ENCODE data around the gene PNPLA5.
A peak's percentile ranks its signal among the peaks of the same experiment; 100 is the strongest.
"Not testable (repeated sequence)": the region's sequence is repeated elsewhere in the genome, so short reads cannot be mapped to it uniquely, and the experiment has no call there.

Gene PNPLA5, protein sequence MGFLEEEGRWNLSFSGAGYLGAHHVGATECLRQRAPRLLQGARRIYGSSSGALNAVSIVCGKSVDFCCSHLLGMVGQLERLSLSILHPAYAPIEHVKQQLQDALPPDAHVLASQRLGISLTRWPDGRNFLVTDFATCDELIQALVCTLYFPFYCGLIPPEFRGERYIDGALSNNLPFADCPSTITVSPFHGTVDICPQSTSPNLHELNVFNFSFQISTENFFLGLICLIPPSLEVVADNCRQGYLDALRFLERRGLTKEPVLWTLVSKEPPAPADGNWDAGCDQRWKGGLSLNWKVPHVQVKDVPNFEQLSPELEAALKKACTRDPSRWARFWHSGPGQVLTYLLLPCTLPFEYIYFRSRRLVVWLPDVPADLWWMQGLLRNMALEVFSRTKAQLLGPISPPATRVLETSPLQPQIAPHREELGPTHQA

DNA sequence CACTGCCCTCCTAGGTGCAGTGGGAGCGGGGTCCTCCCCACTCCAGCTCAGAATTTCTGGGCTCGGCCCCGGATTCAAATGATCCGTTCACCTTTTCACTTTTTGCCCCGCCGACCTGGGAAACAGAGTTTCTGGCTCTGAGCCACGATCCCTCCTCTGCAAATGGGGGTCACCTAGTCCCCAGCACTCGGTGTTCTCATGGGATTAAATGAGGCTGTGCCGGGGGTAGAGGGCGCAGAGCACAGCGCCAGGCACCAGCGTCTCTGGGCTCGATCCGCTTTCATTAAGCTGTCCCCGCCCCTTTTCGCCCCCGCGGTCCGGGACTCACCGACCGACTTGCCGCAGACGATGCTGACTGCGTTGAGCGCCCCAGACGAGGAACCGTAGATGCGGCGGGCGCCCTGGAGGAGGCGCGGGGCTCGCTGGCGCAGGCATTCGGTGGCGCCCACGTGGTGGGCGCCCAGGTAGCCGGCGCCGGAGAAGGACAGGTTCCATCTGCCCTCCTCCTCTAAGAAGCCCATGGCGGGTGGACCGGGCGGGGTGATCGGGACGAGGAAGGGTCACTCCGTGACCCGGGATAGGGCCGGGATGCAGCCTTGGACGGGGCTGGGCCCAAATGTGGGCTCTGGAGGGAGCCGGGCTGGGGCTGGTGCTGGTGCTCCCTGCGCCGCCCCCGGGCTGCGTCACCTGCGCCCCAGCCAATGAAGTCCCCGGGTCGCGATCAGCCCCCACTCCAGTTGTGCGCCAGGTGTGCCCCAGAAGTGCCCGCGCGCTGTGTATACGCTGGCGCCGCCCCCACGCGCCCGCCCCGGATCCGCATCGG is at the start of gene PNPLA5:
Gene PNPLA5 (minus strand): TSS at position 654 of the 823 bp plus-strand sequence. CDS start 133 bp downstream, at position 521.
- DNase-seq, result no peak

DNA sequence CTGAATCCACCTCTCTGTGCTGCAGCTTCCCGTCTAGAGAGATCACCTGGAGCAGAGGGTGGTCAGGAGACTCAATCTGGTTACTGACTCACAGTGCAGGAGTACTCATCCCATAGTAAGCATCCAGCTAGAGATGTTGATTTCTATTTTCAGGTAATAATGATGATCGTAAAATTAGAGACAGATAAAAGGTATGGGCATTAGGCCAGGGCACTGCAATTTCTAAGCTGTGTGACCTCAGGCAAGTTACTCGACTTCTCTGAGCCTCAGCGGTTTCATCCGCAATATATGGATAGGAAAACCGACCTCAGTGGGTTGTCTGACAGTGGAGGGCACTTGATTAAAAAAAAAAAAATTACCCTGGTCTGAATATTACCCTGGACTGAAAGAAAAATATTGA is 49.6 kb upstream of the PNPLA5 start:
- DNase-seq, result no peak

DNA sequence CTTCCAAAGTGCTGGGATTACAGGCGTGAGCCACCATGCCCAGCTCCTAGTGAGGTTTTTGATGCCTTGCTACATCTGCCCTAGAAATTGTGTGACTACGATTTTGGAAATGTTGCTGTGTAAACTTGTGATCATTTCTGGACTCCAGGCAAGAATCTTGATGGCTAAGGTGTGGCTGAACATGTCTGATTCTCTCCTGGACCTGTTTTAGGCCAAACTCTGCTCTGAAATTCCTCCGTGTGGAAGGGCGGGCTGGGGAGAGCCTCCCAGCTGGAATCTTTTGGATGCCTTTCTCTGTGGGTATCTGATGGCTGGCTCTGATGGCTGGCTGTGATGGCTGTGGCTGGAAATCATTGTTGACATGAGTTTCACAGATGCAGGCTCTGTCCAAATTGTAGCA is 40.0 kb upstream of the PNPLA5 start:
- no peak for DNase-seq

DNA sequence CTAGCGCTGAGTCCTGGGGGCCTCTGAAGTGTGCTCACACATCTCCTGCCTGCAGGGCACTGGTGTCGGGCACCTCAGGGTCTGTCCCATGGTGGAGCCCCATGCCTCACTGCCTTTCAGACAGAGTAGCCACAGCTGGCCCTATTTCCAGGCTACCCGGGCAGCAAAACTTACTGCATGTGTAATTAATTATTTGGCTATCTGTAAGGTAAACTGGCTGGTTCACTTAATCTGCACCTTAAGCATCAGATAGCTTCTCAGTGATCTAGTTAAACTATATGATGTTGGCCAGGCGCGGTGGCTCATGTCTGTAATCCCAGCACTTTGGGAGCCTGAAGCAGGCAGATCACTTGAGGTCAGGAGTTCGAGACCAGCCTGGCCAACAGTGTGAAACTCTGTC is 37.1 kb upstream of the PNPLA5 start:
- no peak for DNase-seq

DNA sequence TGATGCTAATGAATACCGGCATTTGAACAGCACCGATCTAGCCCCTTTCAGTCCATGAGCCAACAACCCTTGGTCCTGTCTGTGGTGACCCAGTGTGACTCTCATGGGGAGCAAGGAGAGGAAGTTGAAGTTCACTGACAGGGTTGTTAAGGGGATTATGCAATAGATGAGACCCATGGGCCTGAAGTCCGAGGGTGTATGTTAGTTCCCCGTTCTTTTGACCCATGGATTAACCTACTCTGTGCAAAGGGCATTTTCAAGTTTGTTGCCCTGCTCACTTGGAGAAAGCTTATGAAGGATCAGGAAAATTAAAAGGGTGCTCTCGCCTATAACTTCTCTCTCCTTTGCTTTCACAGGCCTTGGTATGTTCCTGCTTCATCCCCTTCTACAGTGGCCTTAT is 36.7 kb upstream of the PNPLA5 start:
- DNase-seq, result peak; percentile 86

DNA sequence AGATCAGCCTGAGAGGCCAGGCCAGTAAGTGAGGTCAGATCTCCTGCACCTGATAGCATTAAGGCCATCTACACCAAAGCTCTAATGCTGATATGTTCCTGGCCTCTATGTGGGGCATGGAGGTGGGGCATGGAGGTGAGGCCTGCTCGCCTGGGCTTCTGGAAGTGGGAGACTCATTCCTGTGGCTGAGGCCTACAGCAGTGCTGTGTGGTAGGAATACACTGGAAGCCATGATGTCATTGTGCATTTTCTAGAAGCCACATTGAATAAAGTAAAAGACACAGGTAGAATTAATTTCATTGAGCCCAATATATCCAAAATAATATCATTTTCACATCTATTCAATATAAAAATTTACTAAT is 34.5 kb upstream of the PNPLA5 start:
- no peak for DNase-seq

DNA sequence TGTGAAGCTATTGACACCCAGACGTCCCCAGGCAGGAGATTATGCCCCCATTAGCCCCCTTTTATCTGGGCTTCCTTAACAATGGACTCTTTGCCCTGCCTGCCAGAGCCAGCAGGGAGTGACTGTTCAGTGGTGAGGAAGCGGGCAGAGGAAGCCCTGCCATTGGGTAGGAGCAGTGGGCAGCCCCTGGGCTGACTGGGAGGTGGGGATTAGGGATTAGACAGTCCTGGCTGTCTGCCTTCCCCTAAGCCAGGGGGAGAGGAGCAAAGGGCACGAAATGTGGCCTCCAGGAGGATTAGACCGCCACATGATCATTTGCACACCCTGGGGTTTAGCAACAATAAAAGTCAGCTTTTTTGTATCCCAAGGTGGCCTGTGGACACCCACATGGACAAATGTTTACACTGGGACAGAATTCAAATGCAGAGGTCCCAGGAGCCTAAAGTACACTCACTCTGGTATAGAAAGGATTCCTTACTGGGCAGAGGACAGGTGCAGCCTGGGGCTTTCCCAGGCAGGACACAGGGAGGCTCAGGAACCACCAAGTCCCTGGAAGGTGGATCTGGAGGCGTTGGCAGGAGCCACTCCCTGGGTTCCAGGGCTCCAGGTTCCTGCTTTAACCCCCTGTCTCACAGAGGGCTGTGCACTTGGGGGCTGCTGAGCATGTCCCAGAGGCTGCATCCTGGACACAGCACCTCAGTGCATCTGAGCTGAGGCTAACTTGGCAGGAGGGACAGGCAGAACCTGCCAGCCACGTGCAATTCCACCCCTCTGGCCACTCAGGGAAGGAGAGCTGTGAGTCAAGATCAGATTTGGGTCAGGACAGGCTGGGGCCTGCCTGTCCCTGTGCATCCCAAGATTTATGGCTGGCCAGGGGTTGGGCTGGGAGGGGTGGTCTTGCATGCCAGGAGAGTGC is 33.9 kb upstream of the PNPLA5 start:
- no peak for DNase-seq

DNA sequence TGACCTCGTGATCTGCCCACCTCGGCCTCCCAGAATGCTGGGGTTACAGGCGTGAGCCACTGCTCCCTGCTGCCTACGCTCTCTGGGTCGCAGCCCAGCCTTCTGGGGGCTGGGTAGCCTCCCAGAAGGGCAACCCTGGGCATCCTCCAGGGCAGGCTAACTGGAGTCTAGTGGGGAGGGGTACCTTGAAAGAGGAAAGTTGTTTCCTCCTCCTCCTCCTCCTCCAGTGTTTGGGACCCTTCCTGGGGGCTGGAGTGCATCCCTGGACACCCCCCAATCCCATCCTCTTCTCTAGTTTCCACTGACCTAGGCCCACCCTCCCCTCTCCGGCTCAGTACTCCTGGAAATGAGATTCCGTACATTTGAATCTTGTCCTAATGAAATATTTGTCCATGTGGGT is 33.1 kb upstream of the PNPLA5 start:
- no peak for DNase-seq

DNA sequence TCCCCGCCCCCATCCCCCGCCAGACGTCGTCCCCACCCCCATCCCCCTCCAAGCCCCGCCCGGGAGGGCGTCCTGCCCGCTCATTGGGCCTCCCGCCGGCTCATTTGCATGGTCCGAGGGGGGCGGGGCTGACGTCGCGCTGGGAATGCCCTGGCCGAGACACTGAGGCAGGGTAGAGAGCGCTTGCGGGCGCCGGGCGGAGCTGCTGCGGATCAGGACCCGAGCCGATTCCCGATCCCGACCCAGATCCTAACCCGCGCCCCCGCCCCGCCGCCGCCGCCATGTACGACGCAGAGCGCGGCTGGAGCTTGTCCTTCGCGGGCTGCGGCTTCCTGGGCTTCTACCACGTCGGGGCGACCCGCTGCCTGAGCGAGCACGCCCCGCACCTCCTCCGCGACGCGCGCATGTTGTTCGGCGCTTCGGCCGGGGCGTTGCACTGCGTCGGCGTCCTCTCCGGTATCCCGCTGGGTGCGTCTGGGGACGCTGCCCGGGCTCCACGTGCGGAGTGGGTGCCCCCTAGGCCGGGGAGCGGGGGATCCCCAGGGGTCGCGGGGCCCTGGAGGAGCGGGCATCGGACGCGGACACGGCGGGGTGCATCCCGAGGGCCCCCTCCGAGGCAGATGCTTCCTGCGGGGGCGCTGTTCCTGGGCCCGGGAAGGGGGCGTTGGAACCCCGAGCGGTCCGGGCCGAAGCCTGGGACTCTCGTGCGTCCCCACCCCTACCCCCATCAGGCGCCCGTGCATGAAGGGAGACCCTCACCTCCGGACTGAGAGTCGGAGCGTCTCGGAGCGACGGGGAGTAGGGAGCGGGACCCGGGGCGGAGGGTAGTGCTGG is 32.0 kb upstream of the PNPLA5 start, which contains the start of gene PNPLA3:
Gene PNPLA3 (plus strand): TSS at position 175 of the 834 bp plus-strand sequence. CDS start 107 bp downstream, at position 282.
- peak; percentile 41 to 56 for DNase-seq

DNA sequence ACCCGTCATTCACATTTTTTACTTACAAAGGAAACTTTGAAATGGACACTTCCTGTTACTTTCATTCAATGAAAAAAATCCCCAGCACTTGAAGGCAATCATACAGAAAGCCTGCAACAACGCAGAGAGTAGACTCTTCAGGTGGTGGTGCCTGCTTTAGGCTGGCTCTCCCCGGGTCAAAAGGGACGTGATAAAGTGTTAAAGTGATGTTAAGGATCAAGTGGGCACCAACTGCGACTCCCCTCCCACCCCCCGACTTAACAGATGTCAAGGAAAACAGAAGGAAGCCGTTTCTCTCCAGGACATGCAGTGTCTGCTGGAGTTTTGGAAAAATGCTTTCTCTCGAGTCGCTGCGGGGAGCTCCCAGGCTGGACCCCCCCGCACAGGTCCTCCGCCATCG is 31.4 kb upstream of the PNPLA5 start:
- peak; percentile 41 to 60 for DNase-seq

DNA sequence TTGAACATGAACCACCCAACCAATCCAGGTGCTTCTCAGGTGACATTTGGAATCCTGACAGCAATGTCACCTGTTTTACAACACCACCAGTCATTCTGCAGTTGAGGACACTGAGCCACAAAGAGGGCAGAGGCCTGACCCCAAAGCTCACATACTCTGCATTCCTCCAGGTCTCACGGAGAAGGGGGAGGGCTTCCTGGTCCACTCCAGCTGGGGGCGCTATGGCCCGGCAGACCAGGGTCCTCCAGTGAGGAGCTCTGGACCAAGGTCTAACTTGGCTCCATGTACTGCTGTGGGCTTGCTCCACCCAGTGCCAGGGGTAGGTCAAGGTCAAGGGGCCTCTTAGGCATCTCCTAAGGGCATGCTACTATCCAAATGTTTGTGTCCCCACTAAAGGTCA is 30.3 kb upstream of the PNPLA5 start:
- DNase-seq, result no peak

DNA sequence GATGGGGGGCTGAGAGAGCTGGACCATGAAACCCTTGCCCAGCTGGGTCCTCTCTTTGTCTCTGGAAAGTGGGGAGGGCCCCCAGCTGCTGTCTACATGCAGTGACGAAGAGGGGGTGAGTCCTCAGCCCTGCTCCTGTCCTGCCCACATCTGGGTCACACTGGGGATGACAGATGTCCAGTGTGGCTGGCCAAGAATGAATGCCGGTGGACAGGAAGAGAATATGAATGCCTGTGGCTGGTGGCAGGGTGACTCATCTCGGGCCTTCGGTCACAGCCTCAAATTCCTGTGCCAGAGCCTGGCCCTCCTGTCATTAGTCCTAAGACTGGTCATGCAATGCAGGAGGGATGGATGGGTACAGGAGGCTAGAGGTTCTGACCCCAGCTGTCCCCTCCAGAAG is 29.6 kb upstream of the PNPLA5 start:
- no peak for DNase-seq

DNA sequence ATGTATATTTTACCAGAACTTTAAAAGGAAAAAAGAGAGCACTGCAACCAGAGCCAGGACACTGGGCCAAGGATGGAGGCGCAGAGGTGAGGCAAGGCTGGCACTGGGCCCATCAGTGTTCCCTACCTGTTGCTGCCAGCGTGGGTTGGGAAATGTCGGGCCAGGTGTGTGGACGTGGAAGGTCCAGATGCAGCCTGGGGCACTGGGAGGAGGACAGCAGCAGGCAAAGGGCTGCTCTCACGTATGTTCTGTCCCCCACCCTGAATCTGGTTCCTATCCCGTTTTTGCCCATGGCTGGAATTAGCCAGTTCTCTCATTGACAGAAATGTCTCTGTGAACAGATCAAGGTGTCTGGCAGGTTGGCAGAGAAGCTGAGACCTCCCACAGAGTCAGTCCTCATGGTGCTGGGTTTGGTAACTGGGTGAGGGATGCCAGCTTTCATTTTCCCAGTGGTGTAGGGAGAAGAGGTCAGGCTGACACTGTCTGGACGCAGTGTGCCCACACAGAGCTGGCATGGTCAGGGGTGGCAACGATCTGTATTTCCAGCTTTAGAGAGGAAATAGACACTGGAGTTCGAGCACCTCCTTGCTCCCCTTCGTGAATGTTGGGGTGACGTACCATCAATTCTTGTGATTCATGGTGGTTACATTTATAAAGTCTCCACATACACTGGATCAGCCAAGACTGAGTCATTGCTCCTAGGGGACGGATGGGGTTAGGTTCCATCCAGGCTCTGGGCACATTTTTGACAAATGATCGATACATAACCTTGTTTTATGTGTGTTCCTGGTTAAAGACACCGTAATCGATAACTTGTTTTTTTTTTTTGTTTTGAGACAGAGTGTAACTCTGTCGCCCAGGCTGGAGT is 27.5 kb upstream of the PNPLA5 start:
- DNase-seq, result no peak

DNA sequence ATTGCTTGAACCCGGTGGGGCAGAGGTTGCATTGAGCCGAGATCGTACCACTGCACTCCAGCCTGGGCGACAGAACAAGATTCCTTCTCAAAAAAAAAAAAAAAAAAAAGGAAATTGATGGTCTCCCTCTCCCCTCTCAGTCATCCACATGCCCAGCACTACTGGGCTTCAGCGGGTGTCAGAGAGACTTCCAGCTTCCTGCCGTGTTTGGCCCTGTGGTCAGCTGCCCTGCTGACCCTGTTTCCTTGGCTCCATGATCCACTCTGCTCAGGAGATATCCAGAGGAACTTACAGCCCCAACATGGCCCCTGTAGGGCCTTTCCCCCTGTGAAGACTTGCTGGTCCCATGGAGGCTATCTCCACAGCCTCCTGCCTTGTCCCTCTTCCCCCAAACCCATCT is 25.7 kb upstream of the PNPLA5 start:
- no peak for DNase-seq

DNA sequence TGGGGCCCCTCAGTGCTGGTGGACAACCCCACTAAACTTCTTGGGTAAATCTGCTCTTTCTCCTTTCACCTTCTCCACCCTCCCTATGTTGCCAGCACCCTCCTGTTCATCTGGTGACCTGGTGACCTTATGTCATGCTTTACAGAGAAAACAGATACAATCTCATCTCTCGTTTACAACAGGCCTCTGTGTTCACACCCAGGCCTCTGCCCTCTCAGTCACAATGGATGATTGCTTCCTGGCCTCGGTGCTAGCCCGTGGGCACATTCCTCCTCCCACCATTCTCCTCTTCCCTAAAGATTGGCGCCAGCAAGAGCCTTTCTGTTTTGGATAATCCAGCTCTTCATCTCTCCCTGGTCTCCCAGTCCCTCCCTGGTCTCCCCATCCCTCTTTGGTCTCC is 19.5 kb upstream of the PNPLA5 start:
- DNase-seq, result no peak

DNA sequence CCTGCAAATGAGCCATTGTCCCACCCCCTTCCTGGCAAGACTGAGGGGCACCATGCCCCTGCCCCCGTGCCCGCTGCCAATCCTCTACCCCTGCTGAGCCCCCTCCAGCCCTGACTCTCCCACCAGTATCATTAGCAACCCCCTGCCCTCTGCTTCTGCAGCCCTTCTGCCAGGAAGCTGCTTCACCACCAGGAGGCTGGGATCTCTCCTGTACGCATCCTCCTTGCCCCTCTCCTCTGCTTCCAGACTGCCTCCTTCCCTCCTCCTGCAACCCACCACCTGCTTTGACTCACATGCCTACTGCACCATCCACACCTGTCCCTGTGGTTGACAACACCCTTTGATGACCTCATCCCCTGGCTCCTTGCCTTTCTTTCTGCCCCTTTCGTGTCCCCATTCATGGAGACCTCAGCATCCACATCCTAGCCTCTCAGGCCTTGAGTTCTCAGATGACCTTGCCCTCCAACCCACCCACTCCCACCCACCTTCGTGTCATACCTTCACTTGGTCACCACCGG is 18.4 kb upstream of the PNPLA5 start:
- no peak for DNase-seq

DNA sequence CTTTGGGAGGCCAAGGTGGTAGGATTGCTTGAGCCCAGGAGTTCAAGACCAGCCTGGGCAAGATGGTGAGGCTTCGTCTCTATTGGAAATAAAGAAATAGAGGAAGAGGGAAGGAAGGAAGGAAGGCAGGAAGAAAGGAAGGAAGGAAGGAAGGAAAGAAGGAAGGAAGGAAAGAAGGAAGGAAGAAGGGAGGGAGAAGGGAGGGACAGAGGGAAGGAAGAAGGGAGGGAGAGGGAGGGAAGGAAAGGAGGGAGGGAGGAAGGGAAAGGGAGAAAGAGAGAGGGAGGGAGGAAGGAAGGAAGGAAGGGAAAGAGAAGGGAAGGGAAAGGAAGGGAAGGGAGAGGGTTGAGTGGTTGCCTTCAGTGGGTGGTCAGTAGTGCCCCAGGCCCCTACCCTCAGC is 17.9 kb upstream of the PNPLA5 start:
- no peak for DNase-seq

DNA sequence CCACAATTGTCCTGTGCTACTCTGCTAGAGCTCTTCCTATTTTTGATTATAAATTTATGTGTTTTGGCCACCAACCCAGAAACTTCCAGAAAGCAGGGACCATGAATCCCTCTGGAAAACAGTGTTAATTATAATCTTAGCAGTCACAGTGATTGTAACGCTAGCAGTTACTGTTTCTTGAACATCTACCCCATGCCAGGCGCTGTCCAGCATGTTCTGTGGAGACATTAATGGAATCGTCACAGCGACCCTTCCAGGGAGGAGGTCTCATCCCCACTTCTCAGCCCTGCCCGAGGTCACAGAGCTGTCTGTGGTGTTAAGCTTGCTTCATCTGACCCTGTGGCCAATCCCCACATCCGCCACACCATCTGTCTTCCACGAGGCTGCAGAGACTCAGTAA is 13.9 kb upstream of the PNPLA5 start:
- no peak for DNase-seq

DNA sequence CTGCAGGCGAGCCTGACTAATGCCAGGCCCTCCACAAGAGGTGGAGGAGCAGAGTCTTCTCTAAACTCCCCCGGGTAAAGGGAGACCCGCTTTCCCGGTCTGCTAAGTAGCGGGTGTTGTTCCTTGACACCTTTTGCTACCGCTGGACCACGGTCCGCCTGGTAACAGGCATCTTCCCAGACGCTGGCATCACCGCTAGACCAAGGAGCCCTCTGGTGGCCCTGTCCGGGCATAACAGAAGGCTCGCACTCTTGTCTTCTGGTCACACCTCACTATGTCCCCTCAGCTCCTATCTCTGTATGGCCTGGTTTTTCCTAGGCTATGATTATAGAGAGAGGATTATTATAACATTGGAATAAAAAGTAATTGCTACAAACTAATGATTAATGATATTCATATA is 12.6 kb upstream of the PNPLA5 start:
- DNase-seq, result not testable (repeated sequence)

DNA sequence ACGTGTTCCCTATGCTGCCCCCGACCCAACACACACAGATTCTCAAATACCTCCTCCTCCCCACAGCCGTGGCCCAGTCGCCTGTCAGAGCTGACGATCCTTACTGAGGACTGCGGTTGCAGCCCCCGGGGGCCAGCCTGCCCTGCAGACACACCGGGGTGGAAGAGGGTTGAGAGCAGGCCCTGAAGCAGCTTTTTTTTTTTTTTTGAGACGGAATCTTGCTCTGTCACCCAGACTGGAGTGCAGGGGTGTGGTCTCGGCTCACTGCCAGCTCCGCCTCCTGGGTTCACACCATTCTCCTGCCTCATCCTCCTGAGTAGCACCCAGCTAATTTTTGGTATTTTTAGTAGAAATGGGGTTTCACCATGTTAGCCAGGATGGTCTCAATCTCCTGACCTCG is 11.2 kb upstream of the PNPLA5 start:
- DNase-seq, result not testable (repeated sequence)

All from AML-193 (cell line).